ENCODE results near the gene FHOD3. TPM values are rescaled to one million over a fixed set of nuclear protein-coding genes. Genes with fewer than 3 reads are reported as not detected.

Gene FHOD3
- total RNA-seq, 1 donor from 2014 or later = 5.9 TPM

GRCh38 chr18:36704156-36704555, 406.6 kb downstream of the FHOD3 start:
- DNase-seq (ENCODE audit: low read depth) (no peak), FAIRE-seq (no peak)
- TF ChIP-seq, protein P1, sequence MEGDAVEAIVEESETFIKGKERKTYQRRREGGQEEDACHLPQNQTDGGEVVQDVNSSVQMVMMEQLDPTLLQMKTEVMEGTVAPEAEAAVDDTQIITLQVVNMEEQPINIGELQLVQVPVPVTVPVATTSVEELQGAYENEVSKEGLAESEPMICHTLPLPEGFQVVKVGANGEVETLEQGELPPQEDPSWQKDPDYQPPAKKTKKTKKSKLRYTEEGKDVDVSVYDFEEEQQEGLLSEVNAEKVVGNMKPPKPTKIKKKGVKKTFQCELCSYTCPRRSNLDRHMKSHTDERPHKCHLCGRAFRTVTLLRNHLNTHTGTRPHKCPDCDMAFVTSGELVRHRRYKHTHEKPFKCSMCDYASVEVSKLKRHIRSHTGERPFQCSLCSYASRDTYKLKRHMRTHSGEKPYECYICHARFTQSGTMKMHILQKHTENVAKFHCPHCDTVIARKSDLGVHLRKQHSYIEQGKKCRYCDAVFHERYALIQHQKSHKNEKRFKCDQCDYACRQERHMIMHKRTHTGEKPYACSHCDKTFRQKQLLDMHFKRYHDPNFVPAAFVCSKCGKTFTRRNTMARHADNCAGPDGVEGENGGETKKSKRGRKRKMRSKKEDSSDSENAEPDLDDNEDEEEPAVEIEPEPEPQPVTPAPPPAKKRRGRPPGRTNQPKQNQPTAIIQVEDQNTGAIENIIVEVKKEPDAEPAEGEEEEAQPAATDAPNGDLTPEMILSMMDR (IDR thresholded peaks at IDR 0.05; ENCODE audit: insufficient read depth, low read depth, low read length) = no peak
- TF ChIP-seq EZH2 (IDR thresholded peaks at IDR 0.05; ENCODE audit: insufficient read depth, low read length) = no peak
- Mint-ChIP-seq H3K27me3 (ENCODE audit: low read depth, unreplicated experiment) (peaks cover 28% of the 10 kb centered on the region), H3K9me3 (ENCODE audit: unreplicated experiment) (peaks cover 7% of the 10 kb centered on the region), H3K4me1 (ENCODE audit: low read depth, unreplicated experiment) (peaks cover 5% of the 10 kb centered on the region), H3K36me3 (ENCODE audit: low read depth, unreplicated experiment) (peaks cover 8% of the 10 kb centered on the region), H3K27ac (ENCODE audit: unreplicated experiment) (no peak overlapping the region), H3K4me3 (ENCODE audit: unreplicated experiment) (no peak overlapping the region)
- H3K27me3 ChIP-seq (ENCODE audit: insufficient read depth, low read length) = no peaks in the 10 kb centered on the region
- no peak overlapping the region for H3K9ac ChIP-seq (ENCODE audit: low read length)
- peaks cover 12% of the 10 kb centered on the region for H3K4me1 ChIP-seq (ENCODE audit: insufficient read depth, low read length)
- H2AFZ ChIP-seq (ENCODE audit: low read depth, low read length) = no peak overlapping the region
- H3K4me3 ChIP-seq (ENCODE audit: insufficient read depth, low read depth, low read length) = no peak overlapping the region
- H3K79me2 ChIP-seq (ENCODE audit: insufficient read depth, low read length) = no peaks in the 10 kb centered on the region
- no peak overlapping the region for H3K4me2 ChIP-seq (ENCODE audit: low read length)
- no peak overlapping the region for H3K27ac ChIP-seq (ENCODE audit: low read depth, low read length)
- no peaks in the 10 kb centered on the region for H4K20me1 ChIP-seq (ENCODE audit: insufficient read depth, low read length)
- no peaks in the 10 kb centered on the region for H3K36me3 ChIP-seq (ENCODE audit: insufficient read depth, low read length)
- H3K9me3 ChIP-seq (ENCODE audit: insufficient read depth, low read depth, low read length) = no peaks in the 10 kb centered on the region

GRCh38 chr18:36706134-36706881, 408.8 kb downstream of the FHOD3 start:
- H3K27ac ChIP-seq (ENCODE audit: low read depth, low read length) = no peak overlapping the region
- H3K27me3 ChIP-seq (ENCODE audit: insufficient read depth, low read length) = no peaks in the 10 kb centered on the region
- TF ChIP-seq EZH2 (IDR thresholded peaks at IDR 0.05; ENCODE audit: insufficient read depth, low read length) = no peak
- TF ChIP-seq, protein P1 (IDR thresholded peaks at IDR 0.05; ENCODE audit: insufficient read depth, low read depth, low read length) = no peak
- H3K4me1 Mint-ChIP-seq (ENCODE audit: low read depth, unreplicated experiment) = peaks cover 5% of the 10 kb centered on the region
- H3K27ac Mint-ChIP-seq (ENCODE audit: unreplicated experiment) = no peak overlapping the region
- peaks cover 25% of the 10 kb centered on the region for H3K27me3 Mint-ChIP-seq (ENCODE audit: low read depth, unreplicated experiment)
- H2AFZ ChIP-seq (ENCODE audit: low read depth, low read length) = no peak overlapping the region
- peak; percentile 55 for DNase-seq (ENCODE audit: low read depth)
- peaks cover 4% of the 10 kb centered on the region for H3K9me3 Mint-ChIP-seq (ENCODE audit: unreplicated experiment)
- peaks cover 17% of the 10 kb centered on the region for H3K4me1 ChIP-seq (ENCODE audit: insufficient read depth, low read length)
- H3K4me3 Mint-ChIP-seq (ENCODE audit: unreplicated experiment) = no peak overlapping the region
- H3K9ac ChIP-seq (ENCODE audit: low read length) = no peak overlapping the region
- no peaks in the 10 kb centered on the region for H3K9me3 ChIP-seq (ENCODE audit: insufficient read depth, low read depth, low read length)
- peaks cover 2% of the 10 kb centered on the region for H3K36me3 Mint-ChIP-seq (ENCODE audit: low read depth, unreplicated experiment)
- no peak for FAIRE-seq
- no peaks in the 10 kb centered on the region for H3K79me2 ChIP-seq (ENCODE audit: insufficient read depth, low read length)
- no peaks in the 10 kb centered on the region for H3K36me3 ChIP-seq (ENCODE audit: insufficient read depth, low read length)
- no peaks in the 10 kb centered on the region for H4K20me1 ChIP-seq (ENCODE audit: insufficient read depth, low read length)
- H3K4me3 ChIP-seq (ENCODE audit: insufficient read depth, low read depth, low read length) = no peak overlapping the region
- peak overlapping the region; percentile 37 for H3K4me2 ChIP-seq (ENCODE audit: low read length)

- no peaks in the 10 kb centered on the region for H3K9me3 ChIP-seq (ENCODE audit: insufficient read depth, low read depth, low read length)
- H3K4me2 ChIP-seq (ENCODE audit: low read length) = no peak overlapping the region
- no peak for DNase-seq (ENCODE audit: low read depth)
- no peaks in the 10 kb centered on the region for H4K20me1 ChIP-seq (ENCODE audit: insufficient read depth, low read length)
- Mint-ChIP-seq H3K9me3 (ENCODE audit: unreplicated experiment) (peaks cover 4% of the 10 kb centered on the region), H3K27ac (ENCODE audit: unreplicated experiment) (no peak overlapping the region), H3K4me3 (ENCODE audit: unreplicated experiment) (no peak overlapping the region), H3K36me3 (ENCODE audit: low read depth, unreplicated experiment) (no peaks in the 10 kb centered on the region), H3K4me1 (ENCODE audit: low read depth, unreplicated experiment) (peaks cover 7% of the 10 kb centered on the region), H3K27me3 (ENCODE audit: low read depth, unreplicated experiment) (peaks cover 20% of the 10 kb centered on the region)
- no peak overlapping the region for H3K27ac ChIP-seq (ENCODE audit: low read depth, low read length)
- H3K79me2 ChIP-seq (ENCODE audit: insufficient read depth, low read length) = no peaks in the 10 kb centered on the region
- H2AFZ ChIP-seq (ENCODE audit: low read depth, low read length) = no peak overlapping the region
- no peaks in the 10 kb centered on the region for H3K27me3 ChIP-seq (ENCODE audit: insufficient read depth, low read length)
- H3K4me3 ChIP-seq (ENCODE audit: insufficient read depth, low read depth, low read length) = no peak overlapping the region
- TF ChIP-seq EZH2 (IDR thresholded peaks at IDR 0.05; ENCODE audit: insufficient read depth, low read length) = no peak
- TF ChIP-seq, protein P1 (IDR thresholded peaks at IDR 0.05; ENCODE audit: insufficient read depth, low read depth, low read length) = no peak
- no peak for FAIRE-seq
- H3K9ac ChIP-seq (ENCODE audit: low read length) = no peak overlapping the region
- no peaks in the 10 kb centered on the region for H3K36me3 ChIP-seq (ENCODE audit: insufficient read depth, low read length)
- H3K4me1 ChIP-seq (ENCODE audit: insufficient read depth, low read length) = peaks cover 21% of the 10 kb centered on the region
Observed at GRCh38 chr18:36708366-36708765, 410.9 kb downstream of the FHOD3 start.
